ENCODE results near the gene RUNDC3A. TPM values are rescaled to one million over a fixed set of nuclear protein-coding genes. Genes with fewer than 3 reads are reported as not detected.
"Not testable (repeated sequence)": the region's sequence is repeated elsewhere in the genome, so short reads cannot be mapped to it uniquely, and the experiment has no call there.

Gene RUNDC3A
- total RNA-seq, 2 experiments from 2014 or later: not detected

DNA sequence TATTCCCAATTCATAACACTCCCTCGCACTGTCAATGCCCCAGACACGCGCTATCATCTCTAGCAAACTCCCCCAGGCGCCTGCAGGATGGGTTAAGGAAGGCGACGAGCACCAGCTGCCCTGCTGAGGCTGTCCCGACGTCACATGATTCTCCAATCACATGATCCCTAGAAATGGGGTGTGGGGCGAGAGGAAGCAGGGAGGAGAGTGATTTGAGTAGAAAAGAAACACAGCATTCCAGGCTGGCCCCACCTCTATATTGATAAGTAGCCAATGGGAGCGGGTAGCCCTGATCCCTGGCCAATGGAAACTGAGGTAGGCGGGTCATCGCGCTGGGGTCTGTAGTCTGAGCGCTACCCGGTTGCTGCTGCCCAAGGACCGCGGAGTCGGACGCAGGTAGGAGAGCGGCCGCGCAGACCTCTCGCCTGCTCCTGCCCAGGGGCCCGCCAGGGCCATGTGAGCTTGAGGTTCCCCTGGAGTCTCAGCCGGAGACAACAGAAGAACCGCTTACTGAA is 36.6 kb downstream of the RUNDC3A start, which contains the start of gene GRN:
Gene GRN, plus strand, starts transcription at position 364 of the 515 bp plus-strand sequence. CDS start 3,863 bp downstream, outside the sequence.
- ChIA-PET POLR2A (interaction anchor here (0.7 to 2.6 kb wide), 14 partner anchors 9 to 566 kb away, joined by 3 to 16 read pairs (median 7); partner anchors contain the start of genes DUSP3, FAM171A2, HDAC5 and SLC25A39), CTCF (interaction anchor here (0.7 to 2.2 kb wide), 16 partner anchors 9 to 275 kb away, joined by 3 to 18 read pairs (median 5); partner anchors contain the start of genes FAM171A2, G6PC3, HDAC5 and TMUB2)
- Mint-ChIP-seq H3K4me3 (peak within 1 kb of the TSS; percentile 95), H3K4me1 (ENCODE audit: low read depth) (peaks cover 19% of the 10 kb centered on the region), H3K9me3 (no peaks in the 10 kb centered on the region), H3K27ac (peak within 1 kb of the TSS; percentile 69), H3K36me3 (ENCODE audit: low read depth) (peaks cover 4% of the 10 kb centered on the region), H3K27me3 (peaks cover 5% of the 10 kb centered on the region)
- H3K27me3 ChIP-seq (ENCODE audit: control insufficient read depth in 1 of 2, insufficient read depth in 2 of 2, low read length in 2 of 2): no peaks in the 10 kb centered on the region
- DNase-seq (peak; percentile 71 to 91 (median 78)), ATAC-seq (ENCODE audit: poor library complexity) (peak; percentile 99)
- H3K36me3 ChIP-seq (ENCODE audit: insufficient read depth, low read length): no peaks in the 10 kb centered on the region
- peaks cover 29% of the 10 kb centered on the region for H3K4me1 ChIP-seq (ENCODE audit: insufficient read depth, low read length)
- H3K4me3 ChIP-seq (ENCODE audit: low read length): peak within 1 kb of the TSS; percentile 88
- TF ChIP-seq, protein P1, sequence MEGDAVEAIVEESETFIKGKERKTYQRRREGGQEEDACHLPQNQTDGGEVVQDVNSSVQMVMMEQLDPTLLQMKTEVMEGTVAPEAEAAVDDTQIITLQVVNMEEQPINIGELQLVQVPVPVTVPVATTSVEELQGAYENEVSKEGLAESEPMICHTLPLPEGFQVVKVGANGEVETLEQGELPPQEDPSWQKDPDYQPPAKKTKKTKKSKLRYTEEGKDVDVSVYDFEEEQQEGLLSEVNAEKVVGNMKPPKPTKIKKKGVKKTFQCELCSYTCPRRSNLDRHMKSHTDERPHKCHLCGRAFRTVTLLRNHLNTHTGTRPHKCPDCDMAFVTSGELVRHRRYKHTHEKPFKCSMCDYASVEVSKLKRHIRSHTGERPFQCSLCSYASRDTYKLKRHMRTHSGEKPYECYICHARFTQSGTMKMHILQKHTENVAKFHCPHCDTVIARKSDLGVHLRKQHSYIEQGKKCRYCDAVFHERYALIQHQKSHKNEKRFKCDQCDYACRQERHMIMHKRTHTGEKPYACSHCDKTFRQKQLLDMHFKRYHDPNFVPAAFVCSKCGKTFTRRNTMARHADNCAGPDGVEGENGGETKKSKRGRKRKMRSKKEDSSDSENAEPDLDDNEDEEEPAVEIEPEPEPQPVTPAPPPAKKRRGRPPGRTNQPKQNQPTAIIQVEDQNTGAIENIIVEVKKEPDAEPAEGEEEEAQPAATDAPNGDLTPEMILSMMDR (IDR thresholded peaks at IDR 0.05): no peak
- no peaks in the 10 kb centered on the region for H3K9me3 ChIP-seq (ENCODE audit: control insufficient read depth in 1 of 2, insufficient read depth in 1 of 2, low read length in 2 of 2)
- intact Hi-C loops (cut with DNase I, micrococcal nuclease): loop anchor here (1.0 to 5.0 kb wide), 5 partner anchors 18 to 403 kb away; partner anchors contain the start of genes HROB (in 1 of the 2), LSM12 (in 1 of the 2) and PPY (in 1 of the 2)
- peak within 1 kb of the TSS; percentile 13 to 57 for H3K27ac ChIP-seq (ENCODE audit: low read depth in 1 of 2, low read length in 2 of 2)

DNA sequence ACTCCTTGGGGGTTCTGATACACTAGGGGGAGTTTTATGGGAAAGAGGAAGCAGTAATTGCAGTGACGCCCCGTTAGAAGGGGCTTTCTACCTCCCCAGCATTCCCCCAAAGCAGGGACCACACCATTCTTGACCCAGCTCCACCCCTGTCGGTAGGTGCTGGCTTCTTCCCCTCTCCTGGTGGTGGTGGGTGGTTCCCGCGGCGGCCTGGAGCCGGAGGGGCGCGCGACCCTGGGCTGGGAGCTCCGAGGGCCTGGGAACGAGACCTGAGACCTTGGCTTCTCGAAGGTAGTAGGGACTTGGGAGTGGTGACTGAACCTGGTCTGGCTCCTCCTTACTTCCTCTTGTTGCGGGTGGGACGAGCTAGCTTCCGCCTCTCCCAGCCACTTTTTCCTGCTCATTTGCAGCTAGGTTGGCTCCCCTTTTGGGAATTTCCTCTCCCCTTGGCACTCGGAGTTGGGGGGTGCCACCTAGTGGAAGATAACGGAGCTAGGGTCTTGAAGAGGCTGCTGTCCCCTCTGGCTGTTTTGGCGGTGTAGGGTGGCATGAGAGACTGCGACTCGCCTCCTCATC is 37.1 kb downstream of the RUNDC3A start:
- Mint-ChIP-seq H3K27ac (peak overlapping the region; percentile 69), H3K4me3 (peak overlapping the region; percentile 95), H3K27me3 (peaks cover 2% of the 10 kb centered on the region), H3K36me3 (ENCODE audit: low read depth) (peaks cover 4% of the 10 kb centered on the region), H3K4me1 (ENCODE audit: low read depth) (peaks cover 19% of the 10 kb centered on the region), H3K9me3 (no peaks in the 10 kb centered on the region)
- no peaks in the 10 kb centered on the region for H3K36me3 ChIP-seq (ENCODE audit: insufficient read depth, low read length)
- intact Hi-C loops (cut with DNase I, micrococcal nuclease): loop anchor here (1.0 to 5.0 kb wide), 5 partner anchors 19 to 403 kb away; partner anchors contain the start of genes HROB (in 1 of the 2), LSM12 (in 1 of the 2) and PPY (in 1 of the 2)
- H3K27ac ChIP-seq (ENCODE audit: low read depth in 1 of 2, low read length in 2 of 2): peak overlapping the region in 1 of 2 donors; percentile 57
- H3K9me3 ChIP-seq (ENCODE audit: control insufficient read depth in 1 of 2, insufficient read depth in 1 of 2, low read length in 2 of 2): no peaks in the 10 kb centered on the region
- peaks cover 31% of the 10 kb centered on the region for H3K4me1 ChIP-seq (ENCODE audit: insufficient read depth, low read length)
- TF ChIP-seq, protein P1 (IDR thresholded peaks at IDR 0.05): peak; percentile 61
- H3K27me3 ChIP-seq (ENCODE audit: control insufficient read depth in 1 of 2, insufficient read depth in 2 of 2, low read length in 2 of 2): no peaks in the 10 kb centered on the region
- POLR2A ChIA-PET: interaction anchor here (0.7 to 2.6 kb wide), 15 partner anchors 8 to 567 kb away, joined by 3 to 16 read pairs (median 7); partner anchors contain the start of genes DUSP3, FAM171A2, HDAC5 and SLC25A39
- CTCF ChIA-PET: interaction anchor here (0.7 to 2.2 kb wide), 17 partner anchors 9 to 276 kb away, joined by 3 to 18 read pairs (median 5); partner anchors contain the start of genes FAM171A2, G6PC3, HDAC5 and TMUB2
- peak; percentile 24 for ATAC-seq (ENCODE audit: poor library complexity)
- H3K4me3 ChIP-seq (ENCODE audit: low read length): peak overlapping the region; percentile 88
- DNase-seq: peak in 8 of 14 experiments; percentile 20 to 77 (median 47)

DNA sequence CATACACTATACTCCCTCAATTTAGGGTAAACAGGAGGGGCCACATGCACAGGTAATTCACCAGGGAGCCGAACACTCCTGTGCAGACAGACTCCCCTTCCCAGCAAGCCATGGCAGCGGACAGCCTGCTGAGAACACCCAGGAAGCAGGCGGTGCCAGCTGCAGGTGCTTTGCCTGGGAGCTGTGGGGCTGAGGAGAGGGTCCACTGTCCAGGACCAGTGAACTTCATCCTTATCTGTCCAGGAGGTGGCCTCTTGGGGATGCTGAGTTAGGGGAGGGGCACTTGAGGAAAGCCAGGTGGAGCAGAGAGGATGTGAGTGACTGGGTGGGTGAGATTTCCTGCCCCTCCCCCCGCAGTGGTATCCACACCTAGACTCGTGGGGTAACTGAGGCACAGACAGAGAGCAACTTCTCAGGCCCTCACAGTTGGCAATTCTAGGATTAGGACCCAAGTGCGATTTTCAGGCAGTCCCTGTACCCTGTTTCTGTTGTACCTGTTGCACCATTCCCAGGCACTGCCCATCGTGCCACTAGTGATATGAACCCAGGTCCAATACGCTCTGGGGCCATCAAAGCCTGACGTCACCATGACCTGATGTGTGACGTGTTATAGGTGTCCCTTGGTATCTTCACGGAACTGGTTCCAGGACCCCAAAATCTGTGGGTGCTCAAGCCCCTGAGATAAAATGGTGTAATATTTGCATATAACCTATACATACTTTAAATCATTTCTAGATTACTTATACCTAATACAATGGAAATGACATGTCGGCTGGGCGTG is 37.9 kb downstream of the RUNDC3A start:
- peaks cover 37% of the 10 kb centered on the region for H3K4me1 ChIP-seq (ENCODE audit: insufficient read depth, low read length)
- ChIA-PET POLR2A (interaction anchor here (0.9 to 2.6 kb wide), 14 partner anchors 8 to 224 kb away, joined by 3 to 16 read pairs (median 7); partner anchors contain the start of genes FAM171A2, HDAC5, SLC25A39 and TMUB2), CTCF (interaction anchor here (0.8 to 2.2 kb wide), 16 partner anchors 9 to 276 kb away, joined by 3 to 18 read pairs (median 5); partner anchors contain the start of genes FAM171A2, G6PC3, HDAC5 and TMUB2)
- H3K36me3 ChIP-seq (ENCODE audit: insufficient read depth, low read length): peaks cover under 1% of the 10 kb centered on the region
- peak overlapping the region in 1 of 2 donors; percentile 13 for H3K27ac ChIP-seq (ENCODE audit: low read depth in 1 of 2, low read length in 2 of 2)
- no peaks in the 10 kb centered on the region for H3K9me3 ChIP-seq (ENCODE audit: control insufficient read depth in 1 of 2, insufficient read depth in 1 of 2, low read length in 2 of 2)
- no peak for ATAC-seq (ENCODE audit: poor library complexity)
- Mint-ChIP-seq H3K36me3 (ENCODE audit: low read depth) (peaks cover 4% of the 10 kb centered on the region), H3K27me3 (no peaks in the 10 kb centered on the region), H3K4me3 (peak overlapping the region; percentile 95), H3K4me1 (ENCODE audit: low read depth) (peaks cover 24% of the 10 kb centered on the region), H3K27ac (peak overlapping the region; percentile 69), H3K9me3 (no peaks in the 10 kb centered on the region)
- no peaks in the 10 kb centered on the region for H3K27me3 ChIP-seq (ENCODE audit: control insufficient read depth in 1 of 2, insufficient read depth in 2 of 2, low read length in 2 of 2)
- intact Hi-C loops (cut with DNase I, micrococcal nuclease): loop anchor here in 1 of 2 experiments (5.0 kb wide), 3 partner anchors 204 to 404 kb away; partner anchors contain the start of genes HROB, LSM12 and PPY
- TF ChIP-seq, protein P1 (IDR thresholded peaks at IDR 0.05): no peak
- peak in 1 of 14 experiments; percentile 37 for DNase-seq
- H3K4me3 ChIP-seq (ENCODE audit: low read length): peak overlapping the region; percentile 88

DNA sequence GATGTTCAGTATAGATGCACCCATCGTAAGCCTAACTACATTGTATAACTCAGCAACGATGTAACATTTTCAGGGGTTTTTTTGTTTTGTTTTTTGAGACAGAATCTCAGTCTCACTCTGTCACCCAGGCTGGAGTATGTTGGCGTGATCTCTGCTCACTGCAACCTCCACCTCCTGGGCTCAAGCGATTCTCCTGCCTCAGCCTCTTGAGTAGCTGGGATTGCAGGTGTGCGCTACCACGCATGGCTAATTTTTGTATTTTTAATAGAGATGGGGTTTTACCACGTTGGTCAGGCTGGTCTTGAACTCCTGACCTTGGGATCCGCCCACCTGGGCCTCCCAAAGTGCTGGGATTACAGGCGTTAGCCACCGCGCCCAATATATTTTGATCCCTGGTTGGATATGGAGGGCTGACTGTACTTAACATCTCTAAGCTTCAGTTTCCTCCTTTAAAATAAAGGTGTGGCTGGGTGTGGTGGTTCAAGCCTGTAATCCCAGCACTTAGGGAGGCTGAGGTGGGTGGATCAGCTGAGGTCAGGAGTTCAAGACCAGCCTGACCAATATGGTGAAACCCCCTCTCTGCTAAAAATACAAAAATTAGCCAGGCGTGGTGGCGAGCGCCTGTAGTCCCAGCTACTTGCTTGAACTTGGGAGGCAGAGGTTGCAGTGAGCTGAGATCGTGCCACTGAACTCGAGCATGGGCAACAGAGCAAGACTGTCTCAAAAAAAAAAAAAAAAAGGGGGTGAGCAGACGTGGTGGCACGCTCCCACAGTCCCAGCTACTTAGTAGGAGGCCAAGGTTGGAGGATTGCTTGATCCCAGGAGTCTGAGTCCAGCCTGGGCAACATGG is 39.0 kb downstream of the RUNDC3A start:
- H3K27ac Mint-ChIP-seq; H3K36me3 ChIP-seq (ENCODE audit: insufficient read depth, low read length); H3K36me3 Mint-ChIP-seq (ENCODE audit: low read depth); H3K4me3 ChIP-seq (ENCODE audit: low read length); H3K27me3 ChIP-seq (ENCODE audit: control insufficient read depth in 1 of 2, insufficient read depth in 2 of 2, low read length in 2 of 2); H3K9me3 Mint-ChIP-seq; H3K9me3 ChIP-seq (ENCODE audit: control insufficient read depth in 1 of 2, insufficient read depth in 1 of 2, low read length in 2 of 2); H3K27me3 Mint-ChIP-seq; DNase-seq; H3K27ac ChIP-seq (ENCODE audit: low read depth in 1 of 2, low read length in 2 of 2); ATAC-seq (ENCODE audit: poor library complexity): not testable (repeated sequence)
- H3K4me1 ChIP-seq (ENCODE audit: insufficient read depth, low read length): peaks cover 37% of the 10 kb centered on the region
- Mint-ChIP-seq H3K4me3 (peak overlapping the region; percentile 20), H3K4me1 (ENCODE audit: low read depth) (peaks cover 24% of the 10 kb centered on the region)
- intact Hi-C loops (cut with DNase I, micrococcal nuclease): loop anchor here in 1 of 2 experiments (5.0 kb wide), 3 partner anchors 205 to 405 kb away; partner anchors contain the start of genes HROB, LSM12 and PPY
- CTCF ChIA-PET: interaction anchor here (1.2 kb wide), 1 partner anchor 137 kb away, joined by 5 read pairs; no protein-coding TSS in a partner anchor
- POLR2A ChIA-PET: interaction anchor here (1.1 kb wide), 1 partner anchor 126 kb away, joined by 5 read pairs; no protein-coding TSS in a partner anchor

Data from CD4-positive, alpha-beta T cell (primary cell).